Smooth muscle cell (in vitro differentiated cells): ENCODE data around the gene PKN1. TPM values are rescaled to one million over a fixed set of nuclear protein-coding genes. Genes with fewer than 3 reads are reported as not detected.

Source experiments
- DNase-seq: peaks from one replicate; lab custom pipeline; 2025; ENCODE audit not compliant: unreplicated experiment; lab: John Stamatoyannopoulos, UW
- H2AFZ ChIP-seq: fragments of 200-600 bp; sonication (generic); 2 replicates; pipeline ENCODE4 v1.6.0; 2016; ENCODE audit warnings: antibody characterized with exemption, low read depth, mild to moderate bottlenecking
- H3F3A ChIP-seq: fragments of 200-600 bp; sonication (generic); 2 replicates; pipeline ENCODE4 v1.6.0; 2017; ENCODE audit warnings: antibody characterized with exemption, low read depth
- H3K27ac ChIP-seq: fragments of 200-600 bp; sonication (generic); 2 replicates; pipeline ENCODE4 v1.5.1; 2016; ENCODE audit warnings: low read depth, mild to moderate bottlenecking
- H3K27me3 ChIP-seq: fragments of 200-600 bp; sonication (generic); 2 replicates; pipeline ENCODE4 v1.6.1; 2016; ENCODE audit warnings: low read depth, mild to moderate bottlenecking
- H3K36me3 ChIP-seq: fragments of 200-600 bp; sonication (generic); 2 replicates; pipeline ENCODE4 v1.5.1; 2016; ENCODE audit warnings: low read depth
- H3K4me1 ChIP-seq: fragments of 200-600 bp; sonication (generic); 2 replicates; pipeline ENCODE4 v1.5.1; 2016; ENCODE audit warnings: low read depth
- H3K4me2 ChIP-seq: fragments of 200-600 bp; sonication (generic); 2 replicates; pipeline ENCODE4 v1.6.0; 2016; ENCODE audit warnings: mild to moderate bottlenecking
- H3K4me3 ChIP-seq: fragments of 200-600 bp; sonication (generic); 2 replicates; pipeline ENCODE4 v1.5.1; 2016; ENCODE audit warnings: mild to moderate bottlenecking
- H3K79me2 ChIP-seq: fragments of 200-600 bp; sonication (generic); 2 replicates; pipeline ENCODE4 v1.6.0; 2016; ENCODE audit warnings: low read depth, mild to moderate bottlenecking
- H3K9ac ChIP-seq: fragments of 200-600 bp; sonication (generic); 2 replicates; pipeline ENCODE4 v1.6.0; 2016; ENCODE audit warnings: low read depth
- H3K9me3 ChIP-seq: fragments of 200-600 bp; sonication (generic); replicated peaks from 2 replicates; pipeline ENCODE4 v1.5.1; 2016; ENCODE audit warnings: low read depth
- H4K20me1 ChIP-seq: fragments of 200-600 bp; sonication (generic); 2 replicates; pipeline ENCODE4 v1.6.0; 2016; ENCODE audit warnings: low read depth
- WGBS: methylation state at CpG from one replicate; pipeline ENCODE4 v1.1.7; 2016; ENCODE audit warnings: low lambda C conversion rate; 5-methylcytosine and 5-hydroxymethylcytosine counted together
- polyA plus RNA-seq: library from polyadenylated mRNA; unstranded; fragments of >200 nt; fragmentation: Nextera tagmentation; extraction: Ambion mirVana; gene quantifications from 2 replicates; pipeline ENCODE4 v1.2.1, GENCODE V29; 2016
- total RNA-seq: library from RNA; depleted of rRNA; stranded (reverse); fragments of >200 nt; gene quantifications from 2 replicates; pipeline ENCODE4 v1.2.3, GENCODE V29; 2014
- TF ChIP-seq, protein P1 (sequence below): fragments of 200-600 bp; sonication (generic); IDR thresholded peaks from 2 replicates; pipeline ENCODE4 v1.5.1; 2017; ENCODE audit warnings: borderline replicate concordance, mild to moderate bottlenecking, antibody characterized with exemption; ENCODE audit not compliant: insufficient read depth, poor library complexity, severe bottlenecking

PKN1 gene
- total and polyA plus RNA-seq, 2 experiments from 2014 or later = 28.0 to 64.8 TPM

DNA sequence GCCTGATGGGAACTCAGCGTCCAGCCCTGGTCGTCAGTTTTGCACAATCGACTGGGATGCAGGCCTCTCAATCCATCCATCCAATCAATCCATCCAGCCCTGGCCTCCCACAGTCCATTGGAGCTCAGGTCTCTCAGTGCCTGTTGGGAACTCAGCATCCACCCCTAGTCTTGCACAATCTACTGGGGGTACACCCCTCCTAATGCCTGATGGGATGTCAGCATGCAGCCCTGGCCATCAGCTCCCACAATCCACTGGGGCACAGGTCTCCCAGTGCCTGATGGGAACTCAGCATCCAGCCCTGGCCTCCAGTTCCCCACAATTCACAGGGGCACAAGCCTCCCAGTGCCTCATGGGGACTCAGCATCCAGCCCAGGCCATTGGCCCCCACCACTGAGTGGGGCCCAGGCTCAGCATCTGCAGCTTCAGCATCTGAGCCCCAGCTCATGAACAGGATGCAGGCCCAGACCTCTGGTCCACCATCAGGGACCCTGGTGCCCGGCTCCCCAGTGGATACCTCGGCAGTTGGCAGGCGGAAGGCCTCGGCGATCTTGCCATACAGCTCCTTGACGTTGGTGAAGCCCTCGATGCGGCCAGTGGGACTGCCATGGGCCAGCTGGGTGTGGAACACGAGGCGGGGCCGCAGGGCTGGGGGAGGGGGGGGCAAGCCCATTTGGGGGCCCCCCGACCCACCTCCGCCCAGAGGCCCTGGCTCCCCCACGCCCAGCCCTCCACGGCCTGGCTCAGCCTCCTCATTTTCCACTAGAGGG, 49.3 kb downstream of the PKN1 start:
- 97% methylated on average over 11 of the region's 18 CpGs for WGBS
- no peaks in the 10 kb centered on the region for H3K36me3 ChIP-seq
- H3F3A ChIP-seq = no peaks in the 10 kb centered on the region
- H3K9me3 ChIP-seq = no peaks in the 10 kb centered on the region
- H3K4me3 ChIP-seq = no peak overlapping the region
- TF ChIP-seq, protein P1, sequence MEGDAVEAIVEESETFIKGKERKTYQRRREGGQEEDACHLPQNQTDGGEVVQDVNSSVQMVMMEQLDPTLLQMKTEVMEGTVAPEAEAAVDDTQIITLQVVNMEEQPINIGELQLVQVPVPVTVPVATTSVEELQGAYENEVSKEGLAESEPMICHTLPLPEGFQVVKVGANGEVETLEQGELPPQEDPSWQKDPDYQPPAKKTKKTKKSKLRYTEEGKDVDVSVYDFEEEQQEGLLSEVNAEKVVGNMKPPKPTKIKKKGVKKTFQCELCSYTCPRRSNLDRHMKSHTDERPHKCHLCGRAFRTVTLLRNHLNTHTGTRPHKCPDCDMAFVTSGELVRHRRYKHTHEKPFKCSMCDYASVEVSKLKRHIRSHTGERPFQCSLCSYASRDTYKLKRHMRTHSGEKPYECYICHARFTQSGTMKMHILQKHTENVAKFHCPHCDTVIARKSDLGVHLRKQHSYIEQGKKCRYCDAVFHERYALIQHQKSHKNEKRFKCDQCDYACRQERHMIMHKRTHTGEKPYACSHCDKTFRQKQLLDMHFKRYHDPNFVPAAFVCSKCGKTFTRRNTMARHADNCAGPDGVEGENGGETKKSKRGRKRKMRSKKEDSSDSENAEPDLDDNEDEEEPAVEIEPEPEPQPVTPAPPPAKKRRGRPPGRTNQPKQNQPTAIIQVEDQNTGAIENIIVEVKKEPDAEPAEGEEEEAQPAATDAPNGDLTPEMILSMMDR = no peak
- no peak overlapping the region for H2AFZ ChIP-seq
- no peak overlapping the region for H3K4me2 ChIP-seq
- no peak for DNase-seq
- H3K27ac ChIP-seq = no peak overlapping the region
- no peaks in the 10 kb centered on the region for H3K4me1 ChIP-seq
- no peaks in the 10 kb centered on the region for H3K27me3 ChIP-seq
- no peak overlapping the region for H3K9ac ChIP-seq
- peaks cover 8% of the 10 kb centered on the region for H3K79me2 ChIP-seq
- peaks cover 61% of the 10 kb centered on the region for H4K20me1 ChIP-seq

DNA sequence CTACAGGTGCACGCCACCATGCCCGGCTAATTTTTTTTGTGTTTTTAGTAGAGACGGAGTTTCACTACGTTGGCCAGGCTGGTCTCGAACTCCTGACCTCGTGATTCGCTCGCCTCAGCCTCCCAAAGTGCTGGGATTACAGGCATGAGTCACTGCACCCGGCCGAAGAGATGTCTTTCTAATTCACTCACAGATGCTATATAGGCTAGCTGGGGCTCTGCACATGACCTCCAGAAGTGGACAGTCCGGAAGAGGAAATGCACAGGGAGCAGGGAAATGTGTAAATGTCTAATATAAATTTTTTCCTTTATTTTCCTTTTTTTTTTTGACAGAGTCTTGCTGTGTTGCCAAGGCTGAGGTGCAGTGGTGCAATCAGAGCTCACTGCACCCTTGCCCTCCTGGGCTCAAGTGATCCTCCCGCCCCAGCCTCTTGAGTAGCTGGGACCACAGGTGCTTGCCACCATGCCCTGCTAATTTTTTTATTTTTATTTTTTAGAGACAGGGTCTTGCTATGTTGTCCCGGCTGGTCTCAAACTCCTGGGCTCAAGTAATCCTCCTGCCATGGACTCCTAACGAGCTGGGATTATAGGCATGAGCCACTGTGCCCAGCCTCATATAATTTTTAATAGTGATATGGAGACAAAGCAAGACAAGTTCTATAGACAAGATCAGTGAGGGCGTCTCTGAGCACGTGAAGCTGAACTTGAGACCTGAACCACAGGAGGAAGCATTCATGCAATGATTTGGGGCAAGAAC, 54.4 kb downstream of the PKN1 start:
- H4K20me1 ChIP-seq = peaks cover 52% of the 10 kb centered on the region
- no peaks in the 10 kb centered on the region for H3K9me3 ChIP-seq
- no peak overlapping the region for H3K4me3 ChIP-seq
- WGBS = 90% methylated on average over 16 of the region's 16 CpGs
- no peak overlapping the region for H2AFZ ChIP-seq
- TF ChIP-seq, protein P1 = no peak
- no peak for DNase-seq
- H3K79me2 ChIP-seq = peaks cover 33% of the 10 kb centered on the region
- H3K27ac ChIP-seq = no peak overlapping the region
- no peaks in the 10 kb centered on the region for H3K36me3 ChIP-seq
- H3K27me3 ChIP-seq = no peaks in the 10 kb centered on the region
- no peak overlapping the region for H3K9ac ChIP-seq
- no peaks in the 10 kb centered on the region for H3F3A ChIP-seq
- H3K4me2 ChIP-seq = no peak overlapping the region
- H3K4me1 ChIP-seq = no peaks in the 10 kb centered on the region

- Histone ChIP-seq H3K36me3 (no peaks in the 10 kb centered on the region), H3K9ac (no peak overlapping the region), H4K20me1 (peaks cover 44% of the 10 kb centered on the region), H3F3A (no peaks in the 10 kb centered on the region), H3K4me2 (no peak overlapping the region), H3K9me3 (no peaks in the 10 kb centered on the region), H3K4me3 (no peak overlapping the region), H3K4me1 (peaks cover 14% of the 10 kb centered on the region), H3K79me2 (peaks cover 55% of the 10 kb centered on the region), H3K27me3 (no peaks in the 10 kb centered on the region), H2AFZ (no peak overlapping the region), H3K27ac (no peak overlapping the region)
- WGBS = 87% methylated on average over 5 of the region's 5 CpGs
- TF ChIP-seq, protein P1 = no peak
- DNase-seq = no peak
Measured at GRCh38 chr19:14492756-14493337, 59.7 kb downstream of the PKN1 start.
